GM12864 (cell line): ENCODE results near the gene UBE2L3.

Experiments used
- DNase-seq: peaks from one replicate; pipeline ENCODE4 v3.0.0-alpha.2; 2011; ENCODE audit warnings: low read depth
- H3K4me3 ChIP-seq: 2 replicates; pipeline ENCODE4 v1.5.1; 2011; ENCODE audit warnings: mild to moderate bottlenecking, low read depth, low read length, control low read depth
- CTCF ChIP-seq: IDR thresholded peaks from 2 replicates; pipeline ENCODE4 v1.5.1; 2011; ENCODE audit warnings: low read depth, mild to moderate bottlenecking, moderate library complexity, low read length, control low read depth, inconsistent platforms; ENCODE audit errors: missing control alignments

Gene UBE2L3

GRCh38 chr22:21665047-21665851 is 97.7 kb downstream of the UBE2L3 start:
- peak overlapping the region; percentile 85 for H3K4me3 ChIP-seq
- no peak for TF ChIP-seq CTCF
- no peak for DNase-seq

DNA sequence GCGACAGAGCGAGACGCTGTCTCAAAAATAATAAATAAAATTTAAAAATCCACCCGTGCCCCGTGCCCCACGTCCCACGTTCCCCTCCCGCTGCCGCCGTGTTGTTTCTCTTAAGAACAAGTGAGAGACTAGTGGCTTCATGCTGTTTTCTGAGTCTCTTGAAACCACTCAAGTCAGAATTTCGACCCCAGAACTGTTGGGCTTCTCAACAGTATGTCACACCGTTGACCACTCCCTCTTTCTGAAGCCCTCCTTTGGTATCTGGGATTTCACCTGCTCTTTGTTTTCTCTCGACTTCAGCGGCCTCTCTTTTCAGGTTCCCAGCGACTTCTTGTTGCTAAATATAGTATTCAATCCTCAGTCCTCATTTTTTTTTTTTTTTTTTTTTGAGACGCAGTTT is 99.3 kb downstream of the UBE2L3 start:
- H3K4me3 ChIP-seq = peak overlapping the region; percentile 85
- TF ChIP-seq CTCF = no peak
- DNase-seq = no peak

GRCh38 chr22:21669026-21669425 is 101.5 kb downstream of the UBE2L3 start:
- no peak for TF ChIP-seq CTCF
- DNase-seq = no peak
- H3K4me3 ChIP-seq = no peak overlapping the region

GRCh38 chr22:21672107-21672629 is 104.7 kb downstream of the UBE2L3 start:
- TF ChIP-seq CTCF = no peak
- no peak for DNase-seq
- no peak overlapping the region for H3K4me3 ChIP-seq
